Measurements from ENCODE around the gene SETD5.

DNA sequence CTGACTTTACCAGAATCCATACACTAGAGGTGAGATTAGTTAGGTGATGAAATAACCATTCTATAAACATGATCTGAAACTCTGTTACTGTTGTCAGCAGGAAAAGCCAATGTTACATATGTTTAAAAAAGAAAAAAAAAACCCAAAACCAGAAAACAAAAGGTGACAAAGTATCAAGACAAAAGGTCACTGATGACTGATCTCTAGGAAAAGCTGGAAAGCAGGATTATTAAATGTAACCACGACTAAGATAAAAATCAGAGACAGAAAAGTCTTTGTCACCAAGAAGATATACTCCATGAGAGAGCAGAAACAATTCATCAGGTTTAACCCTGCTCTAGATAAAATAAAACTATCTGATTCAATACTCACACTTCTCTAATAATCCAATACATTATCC, 5.4 kb upstream of the SETD5 start:
- TF ChIP-seq POLR2A (IDR thresholded peaks at IDR 0.05; ENCODE audit: low read depth, low read length) (no peak), POLR2AphosphoS5 (IDR thresholded peaks at IDR 0.05; ENCODE audit: low read depth, low read length) (no peak; the same call in 1 of the 2 replicates)

Measured in GM12892 (cell line).